HG02840 (cell line): Measurements from ENCODE around the gene SKA1.
"Not testable (repeated sequence)": the region's sequence is repeated elsewhere in the genome, so short reads cannot be mapped to it uniquely, and the experiment has no call there.

Experiments used
- ATAC-seq: cut with Tn5 transposase; IDR thresholded peaks from one replicate; pipeline ENCODE4 v1.9.1; 2021; ENCODE audit warnings: mild to moderate bottlenecking, moderate library complexity, moderate number of reproducible peaks; ENCODE audit not compliant: unreplicated experiment, low FRiP score

SKA1 gene

DNA sequence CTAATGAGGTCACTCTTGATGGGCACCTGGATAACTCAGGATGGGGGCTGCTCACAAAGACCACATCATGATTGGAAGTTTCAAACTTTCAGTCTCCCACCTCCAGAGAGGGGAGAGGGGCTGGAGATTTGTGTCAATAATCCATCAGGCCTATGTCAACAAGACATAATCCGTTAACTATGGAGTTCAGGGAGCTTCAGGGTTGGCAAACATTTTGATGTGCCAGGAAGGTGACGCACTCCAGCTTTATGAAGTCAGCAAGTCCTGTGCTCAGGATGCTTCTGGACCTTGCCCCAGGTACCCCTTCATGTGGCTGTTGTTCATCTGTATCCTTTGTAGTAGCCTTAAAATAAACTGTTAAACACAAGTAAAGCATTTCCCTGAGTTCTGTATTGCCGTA, 19.0 kb downstream of the SKA1 start:
- no peak for ATAC-seq

DNA sequence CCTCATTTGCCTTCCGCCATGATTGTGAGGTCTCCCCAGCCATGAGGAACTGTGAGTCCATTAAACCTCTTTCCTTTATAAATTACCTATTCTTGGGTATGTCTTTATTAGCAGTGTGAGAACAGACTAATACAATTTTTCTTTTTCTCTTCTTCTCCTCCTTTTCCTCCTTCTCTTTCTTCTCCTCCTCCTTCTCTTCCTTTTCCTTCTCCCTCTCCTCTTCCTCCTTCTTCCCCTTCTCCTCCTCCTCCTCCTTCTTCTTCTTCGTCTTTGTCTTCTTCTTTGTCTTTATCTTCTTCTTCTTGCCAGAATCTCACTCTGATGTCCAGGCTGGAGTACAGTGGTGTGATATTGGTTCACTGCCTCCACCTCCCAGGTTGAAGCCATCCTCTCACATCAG, 20.2 kb downstream of the SKA1 start:
- no peak for ATAC-seq

DNA sequence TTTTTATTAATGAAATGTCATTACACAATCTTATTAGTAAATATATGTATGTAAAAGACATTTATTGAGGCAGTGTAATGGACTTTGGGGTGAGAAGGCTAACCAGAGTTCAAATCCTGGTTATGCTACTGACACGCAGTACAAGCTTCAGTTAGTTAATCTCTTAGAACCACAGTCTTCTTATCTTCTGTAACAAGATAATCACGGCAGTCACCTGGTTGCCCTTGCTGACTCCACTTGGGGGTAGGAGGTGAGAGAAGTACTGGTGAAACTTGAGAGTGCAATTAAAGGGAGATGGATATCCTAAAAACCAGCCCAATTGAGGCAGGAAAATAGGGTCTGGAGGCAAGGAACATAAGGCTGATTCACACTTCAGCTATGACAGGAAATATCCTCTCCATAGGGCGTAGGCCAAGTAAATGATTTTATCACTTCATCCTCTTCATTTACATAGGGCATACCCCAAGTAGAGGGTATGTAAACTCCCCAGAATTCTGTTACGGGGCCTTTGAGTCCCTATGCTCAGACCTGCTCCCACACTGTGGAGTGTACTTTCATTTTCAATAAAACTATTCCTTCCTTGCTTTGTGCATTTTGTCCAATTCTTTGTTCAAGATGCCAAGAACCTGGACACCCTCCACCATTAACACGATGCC, 21.3 kb downstream of the SKA1 start:
- ATAC-seq = no peak

DNA sequence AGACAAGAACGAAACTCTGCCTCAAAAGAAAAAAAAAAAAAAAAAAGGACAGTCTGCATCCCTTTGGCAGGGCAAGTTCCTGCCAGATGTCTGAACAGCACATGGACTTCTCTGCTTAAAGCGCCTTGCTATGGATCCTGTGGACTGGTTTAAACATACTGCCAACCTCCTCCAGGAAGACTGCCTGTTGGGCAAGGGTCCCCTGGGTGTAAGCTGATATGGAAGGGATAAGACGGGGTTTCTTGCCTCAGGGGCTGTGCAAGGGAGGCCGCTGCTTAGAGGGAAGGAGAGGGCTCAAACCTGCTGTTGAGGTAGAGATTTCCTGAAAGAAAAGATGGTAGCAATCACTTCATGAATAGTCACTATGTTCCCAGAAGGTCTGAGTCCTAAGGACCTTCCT, 22.2 kb downstream of the SKA1 start:
- ATAC-seq = no peak

DNA sequence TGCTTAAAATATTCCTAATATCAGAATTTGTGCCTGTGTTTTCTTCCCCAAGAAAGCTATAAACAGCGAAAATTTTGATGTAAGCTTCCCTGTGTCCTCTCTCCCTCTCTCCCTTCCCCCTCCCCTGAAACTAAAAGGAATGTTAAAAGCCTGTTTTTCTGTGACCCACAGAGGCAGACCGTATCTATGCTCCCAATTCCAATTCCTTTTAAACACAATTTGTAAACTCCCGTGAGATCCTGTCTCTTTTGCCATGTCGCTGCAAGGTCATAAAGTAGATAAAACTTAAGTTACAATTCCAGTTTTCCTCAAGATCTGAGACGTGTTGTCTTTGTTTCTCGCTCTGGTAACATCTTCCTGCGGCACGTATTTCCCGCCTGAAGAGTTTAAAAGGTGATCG, 23.3 kb downstream of the SKA1 start:
- no peak for ATAC-seq

DNA sequence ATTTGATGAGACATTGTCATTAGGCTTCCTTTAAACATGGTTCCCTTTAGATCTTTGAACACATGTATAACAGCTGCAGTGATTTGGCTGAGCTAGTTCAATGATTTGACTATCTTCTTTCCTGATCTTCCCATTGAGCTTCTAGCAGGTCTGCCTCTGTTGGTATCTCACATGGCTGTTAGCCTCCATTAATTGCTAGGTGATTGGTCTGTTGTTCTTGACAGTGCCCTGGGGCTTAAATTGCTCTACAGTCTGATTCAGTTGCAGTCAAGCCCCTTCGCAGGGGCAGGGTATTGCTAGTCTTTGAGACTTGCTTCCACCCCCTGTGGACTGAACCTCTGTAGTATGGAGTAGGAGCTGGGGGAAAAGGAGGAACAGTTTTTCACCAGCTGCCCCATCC, 24.1 kb downstream of the SKA1 start:
- ATAC-seq = no peak

DNA sequence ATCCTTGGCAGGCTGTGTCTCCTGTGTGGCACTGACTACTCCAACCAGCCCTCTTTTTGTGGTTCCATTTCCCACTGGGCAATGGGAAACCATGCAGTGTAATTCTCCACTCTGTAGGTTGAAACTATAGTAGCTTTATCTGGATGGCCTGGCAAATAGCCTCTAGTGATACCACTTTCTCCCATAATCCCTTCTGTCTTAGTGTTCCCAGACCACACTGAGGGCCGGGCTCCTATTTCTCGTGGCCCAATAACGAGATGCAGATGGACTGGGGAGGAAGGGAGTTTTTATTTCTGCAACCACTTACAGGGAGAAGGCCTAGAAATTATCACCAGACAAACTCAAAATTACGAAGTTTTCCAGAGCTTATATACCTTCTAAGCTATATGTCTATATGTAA, 24.7 kb downstream of the SKA1 start:
- no peak for ATAC-seq

DNA sequence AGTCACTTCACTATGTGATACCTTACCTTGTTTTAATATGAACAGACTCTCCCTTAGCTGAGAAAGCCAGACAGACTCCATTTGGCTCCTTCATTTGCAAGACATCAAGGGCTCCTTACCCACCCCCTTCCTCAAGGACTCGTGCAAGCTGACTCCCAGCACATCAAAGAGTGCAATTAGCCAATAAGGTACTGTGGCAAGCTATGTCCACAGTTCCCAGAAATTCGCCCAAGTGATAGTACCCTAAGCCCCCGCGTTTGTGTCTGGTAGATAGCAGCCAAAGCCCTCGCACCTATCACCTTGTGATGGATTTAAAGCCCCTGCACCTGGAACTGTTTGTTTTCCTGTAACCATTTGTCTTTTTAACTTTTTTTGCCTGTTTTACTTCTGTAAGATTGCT, 25.6 kb downstream of the SKA1 start:
- not testable (repeated sequence) for ATAC-seq

DNA sequence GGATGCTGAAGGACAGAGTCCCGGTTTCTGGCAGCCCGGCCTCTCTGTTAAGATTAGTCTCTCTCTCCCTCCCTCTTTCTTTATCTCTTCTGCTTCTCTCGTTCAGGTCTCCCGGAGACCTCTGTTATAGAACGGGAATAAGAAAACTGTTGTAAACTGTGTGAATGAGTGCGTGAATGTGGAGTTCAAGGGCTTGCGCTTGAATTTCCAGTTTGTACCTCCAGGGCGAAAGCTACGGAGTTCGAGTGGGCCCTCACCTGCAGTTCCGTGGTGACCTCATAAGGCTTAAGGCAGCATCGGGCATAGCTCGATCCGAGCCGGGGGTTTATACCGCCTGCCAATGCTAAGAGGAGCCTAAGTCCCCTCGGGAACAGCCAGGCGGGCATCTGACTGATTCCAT, 26.4 kb downstream of the SKA1 start:
- ATAC-seq = no peak

DNA sequence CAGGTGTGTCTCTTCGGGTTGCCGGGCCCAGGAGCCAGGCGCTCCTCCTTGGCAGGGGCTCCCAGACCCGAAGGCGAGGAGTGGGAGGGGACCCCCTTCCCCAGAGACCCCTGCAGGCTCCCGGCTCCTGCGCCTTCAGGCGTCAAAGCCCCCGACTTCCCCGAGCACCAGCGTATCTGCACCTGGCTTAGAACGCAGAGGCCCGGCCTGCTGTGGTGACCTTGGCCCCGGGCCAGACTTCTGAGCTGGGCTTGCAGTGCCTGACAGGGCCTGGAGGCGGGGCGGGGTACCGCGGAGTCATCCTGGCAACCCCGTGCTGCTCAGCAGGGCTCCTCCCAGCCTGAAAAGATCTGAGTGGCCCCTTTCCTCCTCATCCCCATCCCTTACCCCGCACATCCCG, 27.0 kb downstream of the SKA1 start:
- ATAC-seq = no peak

DNA sequence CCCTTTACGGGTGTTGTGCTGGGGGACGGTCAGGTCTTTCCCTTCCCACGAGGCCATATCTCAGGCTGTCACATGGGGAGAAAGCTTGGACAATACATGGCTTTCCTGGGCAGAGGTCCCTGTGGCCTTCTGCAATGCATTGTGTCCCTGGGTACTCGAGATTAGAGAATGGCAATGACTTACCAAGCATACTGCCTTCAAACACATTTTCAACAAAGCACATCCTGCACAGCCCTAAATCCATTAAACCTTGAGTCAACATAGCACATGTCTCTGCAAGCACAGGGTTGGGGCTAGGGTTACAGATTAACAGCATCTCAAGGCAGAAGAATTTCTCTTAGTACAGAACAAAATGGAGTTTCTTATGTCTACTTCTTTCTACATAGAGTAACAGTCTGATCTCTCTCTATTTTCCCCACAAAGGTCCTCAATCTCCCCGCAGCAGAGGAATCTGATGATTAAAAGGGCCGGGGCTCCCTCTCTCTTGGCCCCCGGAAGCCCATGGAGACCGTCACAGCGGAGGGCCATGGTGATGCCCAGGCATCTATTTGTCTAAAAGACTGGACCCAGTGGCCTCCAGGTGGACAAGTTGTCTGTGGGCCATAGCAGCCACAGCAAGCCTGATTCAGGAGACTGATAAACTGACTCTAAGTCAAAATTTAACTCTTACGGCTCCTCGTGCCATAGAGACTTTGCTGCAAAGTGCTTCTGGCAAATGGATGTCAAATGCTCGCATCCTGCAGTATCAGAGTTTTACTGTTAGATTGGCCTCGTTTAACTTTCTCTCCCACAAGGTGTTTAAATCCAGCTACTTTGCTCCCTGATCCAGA, 30.1 kb downstream of the SKA1 start:
- ATAC-seq = not testable (repeated sequence)

DNA sequence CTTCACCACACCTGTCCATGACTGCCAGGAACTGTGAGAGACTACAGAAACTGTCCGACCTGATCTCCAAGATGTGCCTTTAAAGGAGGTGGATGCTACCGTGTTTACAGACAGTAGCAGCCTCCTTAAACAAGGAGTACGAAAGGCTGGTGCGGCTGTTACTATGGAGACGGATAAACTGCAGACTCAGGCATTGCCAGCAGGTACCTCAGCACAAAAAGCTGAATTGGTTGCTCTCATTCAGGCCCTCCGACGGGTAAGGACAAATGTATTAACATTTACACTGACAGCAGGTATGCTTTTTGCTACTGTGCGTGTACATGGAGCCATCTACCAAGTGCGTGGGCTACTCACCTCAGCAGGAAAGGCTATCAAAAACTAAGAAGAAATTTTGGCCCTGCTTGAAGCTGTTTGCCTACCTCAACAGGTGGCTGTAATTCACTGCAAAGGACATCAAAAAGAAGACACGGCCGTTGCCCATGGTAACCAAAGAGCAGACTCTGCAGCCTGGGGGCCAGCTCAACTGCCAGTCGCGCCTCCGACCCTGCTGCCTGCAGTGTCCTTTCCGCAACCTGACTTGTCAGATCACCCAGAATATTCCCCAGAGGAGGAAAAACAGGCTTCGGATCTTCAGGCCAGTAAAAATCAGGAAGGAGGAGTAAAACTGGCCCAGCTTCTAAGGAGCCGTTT, 30.9 kb downstream of the SKA1 start:
- no peak for ATAC-seq

DNA sequence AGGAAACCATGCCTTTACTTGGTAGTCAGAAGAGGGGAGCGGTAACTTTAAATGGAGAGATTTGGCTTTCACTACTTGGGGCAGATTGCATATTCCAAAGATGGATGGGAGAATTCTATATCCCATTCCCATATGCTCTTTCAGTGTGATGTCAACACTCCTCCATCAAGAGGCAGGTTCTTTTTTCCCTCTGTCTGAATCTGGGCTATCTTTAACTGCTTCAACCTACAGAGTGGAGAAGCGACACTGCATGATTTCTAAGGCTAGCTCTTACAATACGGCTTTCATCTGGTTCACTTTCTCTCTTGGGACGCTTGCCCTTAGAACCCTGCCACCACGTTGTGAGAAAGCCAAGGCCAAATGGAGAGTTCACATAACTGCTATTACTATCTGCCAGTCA, 34.4 kb downstream of the SKA1 start:
- no peak for ATAC-seq

DNA sequence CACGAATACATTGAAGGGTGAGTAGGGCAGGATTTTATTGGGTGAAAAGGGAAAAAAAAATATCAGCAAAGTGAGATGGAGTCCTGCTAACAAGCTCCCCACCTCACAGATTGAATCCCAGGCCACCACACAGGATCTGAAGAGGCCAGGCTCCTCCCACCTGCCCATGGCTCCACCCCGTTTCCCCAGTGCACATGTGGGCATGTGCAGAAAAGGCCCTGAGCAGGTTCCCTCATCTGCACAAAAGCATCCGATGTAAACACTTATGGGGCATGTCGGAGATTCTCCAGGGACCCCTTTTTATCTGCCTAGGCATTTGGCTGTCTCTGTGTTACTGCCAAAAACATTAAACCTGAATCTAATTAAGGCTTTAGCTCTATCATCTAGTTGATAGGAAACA, 35.2 kb downstream of the SKA1 start:
- ATAC-seq = no peak

DNA sequence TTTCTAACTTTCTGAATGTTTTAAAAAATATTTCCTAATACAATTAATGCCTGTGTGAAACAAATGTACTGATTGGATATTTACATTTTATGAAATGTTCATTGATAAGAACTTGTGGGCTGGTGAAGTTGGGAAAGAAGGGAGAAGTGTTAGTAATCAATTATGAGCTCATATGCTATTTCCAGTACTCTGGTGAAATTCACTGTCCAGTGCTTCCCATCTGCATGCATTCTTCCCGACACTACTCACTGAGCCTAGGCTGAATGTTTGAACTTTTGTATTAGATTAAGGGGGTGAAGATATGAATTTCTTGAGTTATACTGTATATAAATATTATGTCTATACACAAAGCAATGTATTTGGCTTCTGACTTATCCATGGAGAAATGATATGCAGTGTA, 36.0 kb downstream of the SKA1 start:
- no peak for ATAC-seq

DNA sequence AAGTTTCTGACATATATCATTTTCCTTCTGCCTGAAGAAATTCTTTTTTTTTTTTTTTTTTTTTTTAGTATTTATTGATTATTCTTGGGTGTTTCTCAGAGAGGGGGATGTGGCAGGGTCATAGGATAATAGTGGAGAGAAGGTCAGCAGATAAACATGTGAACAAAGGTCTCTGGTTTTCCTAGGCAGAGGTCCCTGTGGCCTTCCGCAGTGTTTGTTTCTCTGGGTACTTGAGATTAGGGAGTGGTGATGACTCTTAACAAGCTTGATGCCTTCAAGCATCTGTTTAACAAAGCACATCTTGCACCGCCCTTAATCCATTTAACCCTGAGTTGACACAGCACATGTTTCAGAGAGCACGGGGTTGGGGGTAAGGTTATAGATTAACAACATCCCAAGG, 42.0 kb downstream of the SKA1 start:
- ATAC-seq = not testable (repeated sequence)

DNA sequence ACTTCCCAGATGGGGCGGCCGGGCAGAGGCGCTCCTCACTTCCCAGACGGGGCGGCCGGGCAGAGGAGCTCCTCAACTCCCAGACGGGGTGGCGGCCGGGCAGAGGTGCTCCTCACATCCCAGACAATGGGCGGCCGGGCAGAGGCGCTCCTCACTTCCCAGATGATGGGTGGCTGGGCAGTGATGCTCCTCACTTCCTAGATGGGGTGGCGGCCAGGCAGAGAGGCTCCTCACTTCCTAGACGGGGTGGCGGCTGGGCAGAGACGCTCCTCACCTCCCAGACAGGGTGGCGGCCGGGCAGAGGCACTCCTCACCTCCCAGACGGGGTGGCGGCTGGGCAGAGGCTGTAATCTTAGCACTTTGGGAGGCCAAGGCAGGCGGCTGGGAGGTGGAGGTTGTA, 42.9 kb downstream of the SKA1 start:
- not testable (repeated sequence) for ATAC-seq

DNA sequence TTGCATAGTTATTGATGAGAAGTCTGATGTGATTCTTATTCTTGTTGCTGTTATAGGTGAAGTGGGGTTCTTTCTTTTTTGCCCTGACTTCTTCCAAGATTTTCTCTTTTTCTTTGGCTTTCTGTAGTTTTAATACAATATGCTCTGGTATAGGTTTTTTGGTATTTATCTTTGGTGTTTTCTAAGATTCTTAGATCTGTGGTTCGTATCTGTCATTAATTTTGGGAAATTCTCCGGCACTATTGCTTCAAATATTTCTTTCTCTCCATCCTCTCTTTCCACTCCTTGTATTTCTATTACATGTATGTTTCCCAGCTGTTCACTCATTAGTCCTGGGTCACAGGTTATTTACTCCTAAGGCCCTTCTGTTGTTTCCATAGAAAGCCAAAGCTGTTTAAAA, 43.8 kb downstream of the SKA1 start:
- no peak for ATAC-seq

DNA sequence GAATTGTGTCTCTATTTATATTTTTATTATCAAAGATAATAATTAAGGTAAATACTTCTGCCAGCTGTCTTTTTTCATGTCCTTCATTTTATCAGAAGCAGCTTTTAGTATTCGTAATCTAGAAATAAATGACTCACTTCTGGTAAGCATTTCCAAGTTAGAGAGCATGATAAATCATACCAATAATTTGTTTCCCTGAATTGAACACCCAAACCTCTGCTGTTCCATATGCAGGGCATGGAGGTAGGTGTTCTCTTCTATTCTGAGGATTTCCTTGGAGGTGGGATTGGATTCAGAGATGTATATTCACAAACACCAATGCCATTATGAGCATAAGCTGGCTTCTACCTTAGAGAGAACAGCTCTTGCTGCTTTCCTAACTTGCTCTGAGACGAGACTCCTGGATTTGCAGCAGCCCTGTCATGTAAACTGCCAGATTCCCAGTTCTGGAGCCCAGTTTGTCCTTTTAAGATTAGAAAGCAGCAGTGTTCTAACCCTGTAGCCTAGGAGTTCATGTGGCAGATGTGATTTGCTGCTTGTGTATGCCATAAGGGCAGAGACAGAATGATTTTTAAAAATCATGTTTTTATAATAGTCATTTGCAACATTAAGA, 47.5 kb downstream of the SKA1 start:
- no peak for ATAC-seq

DNA sequence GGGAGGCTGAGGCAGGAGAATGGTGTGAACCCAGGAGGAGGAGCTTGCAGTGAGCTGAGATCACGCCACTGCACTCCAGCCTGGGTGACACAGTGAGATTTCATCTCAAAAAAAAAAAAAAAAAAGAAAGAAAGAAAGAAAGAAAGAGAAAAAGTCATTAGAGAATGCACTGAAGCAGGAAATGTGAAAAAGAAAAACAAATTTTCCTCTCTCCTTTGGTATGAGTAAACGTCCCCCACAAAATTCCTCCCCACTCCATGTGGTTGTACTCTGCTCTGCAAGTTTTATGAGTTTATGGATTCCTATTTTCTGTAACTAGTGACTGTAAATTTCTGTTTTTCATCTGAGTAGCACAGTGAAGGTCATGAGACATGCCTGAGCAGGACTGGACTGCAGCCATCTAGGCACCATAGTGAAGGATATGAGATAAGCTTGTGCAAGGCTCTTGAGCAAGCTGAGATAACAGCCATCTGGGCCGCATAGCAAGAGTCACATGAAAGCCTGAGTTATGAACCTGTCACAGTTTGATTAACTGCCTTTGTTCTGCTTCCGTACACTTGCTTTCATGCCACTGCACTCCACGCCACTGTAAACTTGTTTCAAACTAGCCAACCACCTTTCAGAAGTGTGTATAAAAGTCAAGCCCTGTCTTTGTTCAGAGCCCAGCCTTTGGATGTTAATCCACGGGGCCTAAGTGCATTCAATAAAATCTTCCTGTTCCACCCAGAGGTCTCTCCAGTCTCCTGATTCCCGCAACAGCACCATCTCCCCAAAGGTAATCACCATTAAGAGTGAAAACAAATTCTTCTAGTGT, 50.2 kb downstream of the SKA1 start:
- ATAC-seq = no peak
